ENCODE results near the gene DHX40. TPM values are rescaled to one million over a fixed set of nuclear protein-coding genes. Genes with fewer than 3 reads are reported as not detected.

DHX40 gene
- total RNA-seq, 1 experiment from 2014 or later = 16.2 TPM

- no peak for ATAC-seq
- peak overlapping the region; percentile 99 for H3K27ac ChIP-seq (ENCODE audit: low read length)
- H3K36me3 ChIP-seq (ENCODE audit: control insufficient read depth, insufficient read depth, low read length) = peaks cover 17% of the 10 kb centered on the region
- ChIA-PET CTCF (no interaction called here), POLR2A (interaction anchor here (0.5 to 0.7 kb wide), 8 partner anchors 9 to 1498 kb away, joined by 3 to 6 read pairs (median 5); no protein-coding TSS in a partner anchor)
- TF ChIP-seq, protein P1, sequence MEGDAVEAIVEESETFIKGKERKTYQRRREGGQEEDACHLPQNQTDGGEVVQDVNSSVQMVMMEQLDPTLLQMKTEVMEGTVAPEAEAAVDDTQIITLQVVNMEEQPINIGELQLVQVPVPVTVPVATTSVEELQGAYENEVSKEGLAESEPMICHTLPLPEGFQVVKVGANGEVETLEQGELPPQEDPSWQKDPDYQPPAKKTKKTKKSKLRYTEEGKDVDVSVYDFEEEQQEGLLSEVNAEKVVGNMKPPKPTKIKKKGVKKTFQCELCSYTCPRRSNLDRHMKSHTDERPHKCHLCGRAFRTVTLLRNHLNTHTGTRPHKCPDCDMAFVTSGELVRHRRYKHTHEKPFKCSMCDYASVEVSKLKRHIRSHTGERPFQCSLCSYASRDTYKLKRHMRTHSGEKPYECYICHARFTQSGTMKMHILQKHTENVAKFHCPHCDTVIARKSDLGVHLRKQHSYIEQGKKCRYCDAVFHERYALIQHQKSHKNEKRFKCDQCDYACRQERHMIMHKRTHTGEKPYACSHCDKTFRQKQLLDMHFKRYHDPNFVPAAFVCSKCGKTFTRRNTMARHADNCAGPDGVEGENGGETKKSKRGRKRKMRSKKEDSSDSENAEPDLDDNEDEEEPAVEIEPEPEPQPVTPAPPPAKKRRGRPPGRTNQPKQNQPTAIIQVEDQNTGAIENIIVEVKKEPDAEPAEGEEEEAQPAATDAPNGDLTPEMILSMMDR (IDR thresholded peaks at IDR 0.05) = no peak
- TF ChIP-seq SIN3A (IDR thresholded peaks at IDR 0.05; ENCODE audit: borderline replicate concordance, insufficient read depth, low read depth, low read length) (no peak), TCF7L2 (IDR thresholded peaks at IDR 0.05; ENCODE audit: low read depth, low read length) (no peak), POLR2AphosphoS5 (IDR thresholded peaks at IDR 0.05; ENCODE audit: low read depth, low read length) (no peak)
- TF ChIP-seq, protein P2, sequence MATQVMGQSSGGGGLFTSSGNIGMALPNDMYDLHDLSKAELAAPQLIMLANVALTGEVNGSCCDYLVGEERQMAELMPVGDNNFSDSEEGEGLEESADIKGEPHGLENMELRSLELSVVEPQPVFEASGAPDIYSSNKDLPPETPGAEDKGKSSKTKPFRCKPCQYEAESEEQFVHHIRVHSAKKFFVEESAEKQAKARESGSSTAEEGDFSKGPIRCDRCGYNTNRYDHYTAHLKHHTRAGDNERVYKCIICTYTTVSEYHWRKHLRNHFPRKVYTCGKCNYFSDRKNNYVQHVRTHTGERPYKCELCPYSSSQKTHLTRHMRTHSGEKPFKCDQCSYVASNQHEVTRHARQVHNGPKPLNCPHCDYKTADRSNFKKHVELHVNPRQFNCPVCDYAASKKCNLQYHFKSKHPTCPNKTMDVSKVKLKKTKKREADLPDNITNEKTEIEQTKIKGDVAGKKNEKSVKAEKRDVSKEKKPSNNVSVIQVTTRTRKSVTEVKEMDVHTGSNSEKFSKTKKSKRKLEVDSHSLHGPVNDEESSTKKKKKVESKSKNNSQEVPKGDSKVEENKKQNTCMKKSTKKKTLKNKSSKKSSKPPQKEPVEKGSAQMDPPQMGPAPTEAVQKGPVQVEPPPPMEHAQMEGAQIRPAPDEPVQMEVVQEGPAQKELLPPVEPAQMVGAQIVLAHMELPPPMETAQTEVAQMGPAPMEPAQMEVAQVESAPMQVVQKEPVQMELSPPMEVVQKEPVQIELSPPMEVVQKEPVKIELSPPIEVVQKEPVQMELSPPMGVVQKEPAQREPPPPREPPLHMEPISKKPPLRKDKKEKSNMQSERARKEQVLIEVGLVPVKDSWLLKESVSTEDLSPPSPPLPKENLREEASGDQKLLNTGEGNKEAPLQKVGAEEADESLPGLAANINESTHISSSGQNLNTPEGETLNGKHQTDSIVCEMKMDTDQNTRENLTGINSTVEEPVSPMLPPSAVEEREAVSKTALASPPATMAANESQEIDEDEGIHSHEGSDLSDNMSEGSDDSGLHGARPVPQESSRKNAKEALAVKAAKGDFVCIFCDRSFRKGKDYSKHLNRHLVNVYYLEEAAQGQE (IDR thresholded peaks at IDR 0.05; ENCODE audit: insufficient read depth in 1 of 2, low read depth in 2 of 2, low read length in 1 of 2) = no peak
- H3K27me3 ChIP-seq (ENCODE audit: control insufficient read depth, insufficient read depth, low read length) = no peaks in the 10 kb centered on the region
- BruUV-seq (replicated peaks) = no TSS peak
- in situ Hi-C loops (cut with HindIII; ENCODE audit: low pct_unique_long_range_greater_than_20kb, low sequenced_read_pairs) = no loop called here
- H3K4me3 ChIP-seq (ENCODE audit: low read depth in 2 of 2, low read length in 2 of 2) = peak overlapping the region; percentile 91 to 98
- H3K4me1 ChIP-seq (ENCODE audit: control insufficient read depth, insufficient read depth, low read length) = peaks cover 29% of the 10 kb centered on the region
- intact Hi-C loops (cut with micrococcal nuclease; ENCODE audit: unreplicated experiment) = no loop called here
- H3K9me3 ChIP-seq (ENCODE audit: control insufficient read depth, insufficient read depth, low read depth, low read length) = no peaks in the 10 kb centered on the region
- DNase-seq (ENCODE audit: low read depth, low spot score) = no peak
Measured at GRCh38 chr17:59619035-59619297, 53.6 kb downstream of the DHX40 start.

DNA sequence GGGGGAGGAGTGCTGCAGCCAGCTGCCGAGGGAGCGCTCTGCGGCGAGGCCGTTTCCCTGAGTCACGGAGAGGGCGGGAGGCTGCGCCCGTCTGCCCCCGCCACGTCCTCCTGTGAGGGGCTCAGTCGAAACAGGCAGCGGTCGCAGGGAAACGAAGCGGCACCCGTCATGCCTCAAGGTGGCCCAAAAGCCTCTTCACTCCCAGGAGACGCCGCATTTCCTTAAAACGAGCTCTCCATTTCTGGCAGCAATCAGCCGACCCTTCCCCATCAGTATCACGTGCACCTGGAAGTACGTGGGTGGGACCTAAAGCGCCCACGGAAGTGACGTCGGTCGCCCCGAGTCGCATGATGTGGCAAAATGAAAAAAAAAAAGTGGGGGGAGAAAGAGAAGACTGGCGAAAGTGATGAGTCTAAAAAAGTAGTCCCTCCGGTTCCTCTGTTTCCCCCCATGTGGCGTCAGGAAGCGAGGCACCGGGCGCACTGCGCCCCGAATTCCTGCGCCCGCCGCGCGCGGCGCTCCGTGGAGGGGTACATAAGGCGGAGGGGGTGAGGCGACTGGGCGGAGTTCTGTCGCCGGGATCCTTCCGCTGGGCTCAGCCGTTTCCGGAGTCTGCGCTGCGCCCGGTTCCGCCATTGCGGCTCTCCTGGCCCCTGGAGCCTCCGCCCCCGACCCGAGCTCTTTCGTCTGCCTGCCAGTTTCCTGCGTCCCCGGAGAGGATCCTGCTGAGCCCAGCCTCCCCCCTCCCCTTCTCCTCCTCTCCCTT is 54.1 kb downstream of the DHX40 start, which contains the start of gene CLTC:
CLTC (plus strand) TSS at position 598 of the 766 bp plus-strand sequence. CDS start 237 bp downstream, outside the sequence.
- ATAC-seq (peak; percentile 95), DNase-seq (ENCODE audit: low read depth, low spot score) (peak; percentile 81)
- Histone ChIP-seq H3K4me3 (ENCODE audit: low read depth in 2 of 2, low read length in 2 of 2) (peak within 1 kb of the TSS; percentile 91 to 98), H3K9me3 (ENCODE audit: control insufficient read depth, insufficient read depth, low read depth, low read length) (no peaks in the 10 kb centered on the region), H3K4me1 (ENCODE audit: control insufficient read depth, insufficient read depth, low read length) (peaks cover 29% of the 10 kb centered on the region), H3K36me3 (ENCODE audit: control insufficient read depth, insufficient read depth, low read length) (peaks cover 17% of the 10 kb centered on the region), H3K27ac (ENCODE audit: low read length) (peak within 1 kb of the TSS; percentile 99), H3K27me3 (ENCODE audit: control insufficient read depth, insufficient read depth, low read length) (no peaks in the 10 kb centered on the region)
- no TSS peak for BruUV-seq (replicated peaks)
- in situ Hi-C loops (cut with HindIII; ENCODE audit: low pct_unique_long_range_greater_than_20kb, low sequenced_read_pairs) (no loop called here), intact Hi-C loops (cut with micrococcal nuclease; ENCODE audit: unreplicated experiment) (no loop called here)
- TF ChIP-seq SIN3A (IDR thresholded peaks at IDR 0.05; ENCODE audit: borderline replicate concordance, insufficient read depth, low read depth, low read length) (peak; percentile 91; the same call in 1 of the 2 replicates), TCF7L2 (IDR thresholded peaks at IDR 0.05; ENCODE audit: low read depth, low read length) (peak; percentile 61), POLR2AphosphoS5 (IDR thresholded peaks at IDR 0.05; ENCODE audit: low read depth, low read length) (peak; percentile 80; the same call in 1 of the 2 replicates)
- TF ChIP-seq, protein P1 (IDR thresholded peaks at IDR 0.05) = no peak
- TF ChIP-seq, protein P2 (IDR thresholded peaks at IDR 0.05; ENCODE audit: insufficient read depth in 1 of 2, low read depth in 2 of 2, low read length in 1 of 2) = no peak; a peak in 2 of 4 replicates
- POLR2A ChIA-PET = interaction anchor here (0.5 to 0.7 kb wide), 9 partner anchors 8 to 1497 kb away, joined by 3 to 6 read pairs (median 5); no protein-coding TSS in a partner anchor
- CTCF ChIA-PET = no interaction called here
